PFSK-1 (cell line): Measurements from ENCODE around the gene KCNMA1.

Experiments
- POLR2AphosphoS5 ChIP-seq: IDR thresholded peaks from 2 replicates; pipeline ENCODE4 v1.6.1; 2012; ENCODE audit warnings: low read depth, mild to moderate bottlenecking, control low read depth, low read length, moderate library complexity
- SIN3A ChIP-seq: IDR thresholded peaks from 2 replicates; pipeline ENCODE4 v1.6.1; 2012; ENCODE audit warnings: mild to moderate bottlenecking, low read length, moderate library complexity, borderline replicate concordance; ENCODE audit not compliant: insufficient read depth
- TAF1 ChIP-seq: IDR thresholded peaks from 2 replicates; pipeline ENCODE4 v1.6.1; 2012; ENCODE audit warnings: low read length, control low read depth, borderline replicate concordance; ENCODE audit not compliant: insufficient read depth

- TF ChIP-seq TAF1 (no peak), POLR2AphosphoS5 (no peak), SIN3A (no peak)
Measured at GRCh38 chr10:77393821-77394501, 243.6 kb downstream of the KCNMA1 start.
